Adrenal gland (tissue), 12 donors: Measurements from ENCODE around the gene DNAJC5. TPM values are rescaled to one million over a fixed set of nuclear protein-coding genes. Genes with fewer than 3 reads are reported as not detected.
"Not testable (repeated sequence)": the region's sequence is repeated elsewhere in the genome, so short reads cannot be mapped to it uniquely, and the experiment has no call there.

Experiments
- DNase-seq, 7 donors: peaks; one replicate each; pipeline ENCODE4 v3.0.0-alpha.2; 2019 to 2020
- H3K27ac ChIP-seq, 5 donors: fragments of 200-600 bp; sonication (generic) in 4 of 5; 1 replicate in 3 of 5; 2 replicates in 2 of 5; pipeline versions ENCODE4 v1.5.1 to v1.8.0; 2016 to 2020; ENCODE audit warnings: mild to moderate bottlenecking in 1 of 5
- H3K27me3 ChIP-seq: fragments of 200-600 bp; 2 replicates; pipeline ENCODE4 v1.8.0; 2021
- H3K36me3 ChIP-seq, 2 donors: fragments of 200-600 bp; replicated peaks in 1 of 2; 1 replicate in 1 of 2; 2 replicates in 1 of 2; pipeline versions ENCODE4 v1.5.1 to v1.8.0; 2018 to 2022
- H3K4me1 ChIP-seq, 2 donors: fragments of 200-600 bp; replicated peaks in 1 of 2; 1 replicate in 1 of 2; 2 replicates in 1 of 2; pipeline versions ENCODE4 v1.5.1 to v1.8.0; 2018 to 2021
- H3K4me3 ChIP-seq, 4 donors: fragments of 200-600 bp; sonication (generic) in 3 of 4; one replicate each; pipeline ENCODE4 v1.5.1; 2016 to 2018
- H3K9me3 ChIP-seq, 3 donors: fragments of 200-600 bp; sonication (generic) in 1 of 3; replicated peaks in 1 of 3; 1 replicate in 2 of 3; 2 replicates in 1 of 3; pipeline versions ENCODE4 v1.5.1 to v1.8.0; 2016 to 2021
- POLR2A ChIP-seq, 2 donors: fragments of 450-650 bp; IDR thresholded peaks; one replicate each; pipeline ENCODE4 v1.6.1; 2017; ENCODE audit warnings: antibody characterized with exemption in 2 of 2, mild to moderate bottlenecking in 2 of 2, moderate library complexity in 1 of 2
- WGBS, 4 donors: extraction: QIAGEN DNeasy Blood & Tissue Kit in 2 of 4; methylation state at CpG; one replicate each; pipeline versions ENCODE4 v1.1.5 to v1.1.7; 2013 to 2017; 5-methylcytosine and 5-hydroxymethylcytosine counted together
- intact Hi-C, 2 donors: fragments of 100-400 bp; cut with DNase I; formaldehyde crosslinking; loops; one replicate each; pipeline versions ENCODE4 v1.14.1 to v1.15.0; 2022 to 2023
- polyA plus RNA-seq, 3 donors: library from polyadenylated mRNA; stranded (reverse); fragments of 200-250 nt in 2 of 3; fragments of 350-450 nt in 1 of 3; fragmentation: Illumina TruSeq in 1 of 3; extraction: RNeasy Lipid Tissue Mini Kit (QIAGEN cat#74804) in 1 of 3; gene quantifications; one replicate each; pipeline ENCODE4 v1.2.3, GENCODE V29; 2013 to 2014
- total RNA-seq, 9 donors: library from RNA; depleted of rRNA in 4 of 9; stranded (reverse); fragments of >200 nt in 4 of 9; fragments of 120-200 nt in 1 of 9; fragmentation: NEBNext Ultra II Directional in 1 of 9; extraction: Animal tissue kit (Norgen Biotek cat#: 25700) in 1 of 9; gene quantifications; one replicate each; pipeline versions ENCODE4 v1.1.0 to v1.2.4, GENCODE V29; 2013 to 2023
- TF ChIP-seq, protein P1 (sequence below), 6 experiments: fragments of 450-650 bp in 4 of 6; fragments of 200-600 bp in 2 of 6; sonication (generic) in 1 of 6; IDR thresholded peaks; 1 replicate in 5 of 6; 2 replicates in 1 of 6; pipeline versions ENCODE4 v1.5.1 to v1.8.0; 2016 to 2021; ENCODE audit warnings: antibody characterized with exemption in 6 of 6, mild to moderate bottlenecking in 2 of 6, moderate library complexity in 1 of 6
- donor health status: healthy with polysubstance abuse.
- donor health status: Bipolar disorder and iron deficiency.
- donor health status: DM: yes; HTN: yes; CAD: no.
- donor health status: DM: no; HTN: no; CAD: no.
- donor health status: DM: no; HTN: no; CAD: no.
- donor health status: DM: yes; HTN: yes; CAD: no.

DNAJC5 gene
- total and polyA plus RNA-seq, 12 donors = 26.5 to 78.0 (median 61.4) TPM

DNA sequence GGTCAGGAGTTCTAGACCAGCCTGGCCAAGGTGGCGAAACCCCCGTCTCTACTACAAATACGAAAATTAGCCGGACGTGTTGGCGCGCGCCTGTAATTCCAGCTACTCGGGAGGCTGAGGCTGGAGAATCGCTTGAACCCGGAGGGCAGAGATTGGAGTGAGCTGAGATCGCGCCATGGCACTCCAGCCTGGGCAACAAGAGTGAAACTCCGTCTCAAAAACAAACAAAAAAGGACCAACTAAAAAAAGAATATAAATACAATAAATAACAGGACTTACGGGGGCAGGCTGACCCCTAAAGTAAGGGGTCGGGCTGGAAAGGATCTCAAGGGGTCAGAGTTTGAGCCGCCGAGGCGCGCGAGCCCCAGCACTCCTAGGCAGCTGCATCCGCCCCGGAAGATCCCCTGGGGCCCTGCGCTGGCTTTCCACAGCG, 30.4 kb upstream of the DNAJC5 start:
- no peak for TF ChIP-seq POLR2A (IDR thresholded peaks at IDR 0.05)
- TF ChIP-seq, protein P1, sequence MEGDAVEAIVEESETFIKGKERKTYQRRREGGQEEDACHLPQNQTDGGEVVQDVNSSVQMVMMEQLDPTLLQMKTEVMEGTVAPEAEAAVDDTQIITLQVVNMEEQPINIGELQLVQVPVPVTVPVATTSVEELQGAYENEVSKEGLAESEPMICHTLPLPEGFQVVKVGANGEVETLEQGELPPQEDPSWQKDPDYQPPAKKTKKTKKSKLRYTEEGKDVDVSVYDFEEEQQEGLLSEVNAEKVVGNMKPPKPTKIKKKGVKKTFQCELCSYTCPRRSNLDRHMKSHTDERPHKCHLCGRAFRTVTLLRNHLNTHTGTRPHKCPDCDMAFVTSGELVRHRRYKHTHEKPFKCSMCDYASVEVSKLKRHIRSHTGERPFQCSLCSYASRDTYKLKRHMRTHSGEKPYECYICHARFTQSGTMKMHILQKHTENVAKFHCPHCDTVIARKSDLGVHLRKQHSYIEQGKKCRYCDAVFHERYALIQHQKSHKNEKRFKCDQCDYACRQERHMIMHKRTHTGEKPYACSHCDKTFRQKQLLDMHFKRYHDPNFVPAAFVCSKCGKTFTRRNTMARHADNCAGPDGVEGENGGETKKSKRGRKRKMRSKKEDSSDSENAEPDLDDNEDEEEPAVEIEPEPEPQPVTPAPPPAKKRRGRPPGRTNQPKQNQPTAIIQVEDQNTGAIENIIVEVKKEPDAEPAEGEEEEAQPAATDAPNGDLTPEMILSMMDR (IDR thresholded peaks at IDR 0.05) = peak in 1 of 6 experiments; percentile 19
- peaks cover 0 to 30% of the 10 kb centered on the region in 2 donors for H3K36me3 ChIP-seq
- intact Hi-C loops = loop anchor here (5.0 to 10.0 kb wide), 2 partner anchors 77 to 330 kb away; partner anchors contain the start of gene PTK6 (in 1 of the 2)
- WGBS, 4 donors = 0 to 1% (median 0%) methylated on average over 21 to 25 of the region's 25 CpGs
- peak overlapping the region; percentile 75 to 98 (median 96) for H3K27ac ChIP-seq
- no peak for DNase-seq
- H3K9me3 ChIP-seq = no peaks in the 10 kb centered on the region
- peak overlapping the region in 2 of 4 donors; percentile 86 to 91 for H3K4me3 ChIP-seq
- peaks cover 4 to 23% of the 10 kb centered on the region in 2 donors for H3K4me1 ChIP-seq
- H3K27me3 ChIP-seq = no peaks in the 10 kb centered on the region

DNA sequence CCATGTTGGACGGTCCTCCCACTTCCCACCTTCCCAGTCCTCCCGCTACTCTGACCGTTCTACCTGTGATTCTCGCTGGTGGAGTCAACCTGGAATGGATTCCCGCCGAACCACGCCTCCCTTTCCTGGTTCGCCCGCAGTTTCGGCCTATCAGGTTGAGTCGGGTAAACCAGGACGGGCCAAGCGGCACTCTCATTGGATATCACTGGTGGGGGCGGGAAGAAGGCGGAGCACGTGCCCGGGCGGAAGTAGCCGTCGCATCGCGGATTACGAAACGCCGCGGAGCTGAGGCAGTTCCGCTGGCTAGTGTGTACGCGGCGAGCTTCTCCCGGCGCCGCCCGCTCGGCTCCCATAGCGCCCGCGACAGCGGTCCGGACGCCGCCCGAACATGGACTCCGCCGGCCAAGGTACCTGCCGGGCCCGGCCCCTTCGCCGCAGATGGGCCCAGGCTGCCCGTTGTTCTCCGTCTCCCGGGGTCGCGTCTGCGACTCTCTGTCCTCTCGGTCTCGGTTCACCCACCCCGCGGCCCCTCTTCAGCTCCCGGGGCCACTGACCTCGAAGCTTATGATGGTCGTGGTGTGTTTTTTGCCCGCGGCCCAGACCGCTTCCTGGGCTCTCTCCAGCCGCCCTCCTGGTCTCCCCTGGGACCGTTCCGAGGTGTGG, 29.8 kb upstream of the DNAJC5 start, which contains the start of gene TPD52L2:
TPD52L2 (plus strand) TSS at position 293 of the 663 bp plus-strand sequence; CDS start at position 389, 96 bp downstream.
- Histone ChIP-seq H3K4me3 (peak within 1 kb of the TSS; percentile 31 to 91 (median 78)), H3K9me3 (no peaks in the 10 kb centered on the region), H3K27me3 (no peaks in the 10 kb centered on the region), H3K27ac (peak within 1 kb of the TSS; percentile 90 to 98 (median 96)), H3K36me3 (peaks cover 0 to 36% of the 10 kb centered on the region in 2 donors), H3K4me1 (peaks cover 4 to 22% of the 10 kb centered on the region in 2 donors)
- 0 to 1% (median 0%) methylated on average over 3 to 68 of the region's 68 CpGs for WGBS, 4 donors
- intact Hi-C loops = loop anchor here (5.0 to 10.0 kb wide), 2 partner anchors 78 to 330 kb away; partner anchors contain the start of gene PTK6 (in 1 of the 2)
- DNase-seq = peak; percentile 98 to 100 (median 99)
- TF ChIP-seq POLR2A (IDR thresholded peaks at IDR 0.05) = peak; percentile 89 to 95
- TF ChIP-seq, protein P1 (IDR thresholded peaks at IDR 0.05) = no peak

DNA sequence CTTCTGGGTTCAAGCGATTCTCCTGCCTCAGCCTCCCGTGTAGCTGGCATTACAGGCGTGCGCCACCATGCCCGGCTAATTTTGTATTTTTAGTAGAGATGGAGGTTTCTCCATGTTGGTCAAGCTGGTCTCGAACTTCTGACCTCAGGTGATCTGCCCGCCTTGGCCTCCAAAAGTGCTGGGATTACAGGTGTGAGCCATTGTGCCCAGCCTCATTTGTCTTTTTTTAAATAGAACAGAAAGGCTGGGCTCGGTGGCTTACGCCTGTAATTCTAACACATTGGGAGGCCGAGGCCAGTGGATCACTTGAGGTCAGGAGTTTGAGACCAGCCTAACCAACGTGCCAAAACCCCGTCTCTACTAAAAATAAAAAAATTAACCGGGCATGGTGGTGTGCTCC, 27.9 kb upstream of the DNAJC5 start:
- Histone ChIP-seq H3K36me3 (peaks cover 0 to 45% of the 10 kb centered on the region in 2 donors), H3K4me1 (peaks cover 4 to 22% of the 10 kb centered on the region in 2 donors)
- H3K9me3 ChIP-seq, H3K27me3 ChIP-seq, H3K4me3 ChIP-seq, DNase-seq, H3K27ac ChIP-seq: not testable (repeated sequence)
- 91 to 95% (median 93%) methylated on average over 13 of the region's 13 CpGs for WGBS, 4 donors
- intact Hi-C loops = loop anchor here in 1 of 2 donors (10.0 kb wide), 1 partner anchor 332 kb away; the partner anchor contains the start of gene PTK6

DNA sequence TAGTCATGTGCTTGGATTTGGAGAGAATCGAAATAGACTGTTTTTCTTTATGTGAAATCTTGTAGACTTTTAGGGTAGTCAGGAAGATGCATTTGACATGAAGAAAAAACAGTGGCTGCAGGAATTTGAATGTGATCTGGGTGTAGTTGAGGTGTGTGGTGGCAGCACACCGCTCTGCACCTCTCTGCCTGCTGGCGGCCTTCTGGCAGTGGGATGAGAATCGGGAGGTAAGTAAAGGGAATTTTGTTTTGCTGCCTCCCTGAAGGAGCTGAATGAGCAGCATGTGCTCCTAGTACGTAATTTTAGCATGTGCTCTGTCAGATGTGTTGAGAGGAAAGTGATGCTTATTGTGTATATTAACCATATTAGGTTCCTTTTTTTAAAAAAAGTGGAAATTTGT, 26.7 kb upstream of the DNAJC5 start:
- no peak for DNase-seq
- Histone ChIP-seq H3K27ac (no peak overlapping the region), H3K4me3 (no peak overlapping the region), H3K27me3 (no peaks in the 10 kb centered on the region), H3K9me3 (no peaks in the 10 kb centered on the region), H3K4me1 (peaks cover 4 to 29% of the 10 kb centered on the region in 2 donors), H3K36me3 (peaks cover 0 to 51% of the 10 kb centered on the region in 2 donors)
- no peak for TF ChIP-seq POLR2A (IDR thresholded peaks at IDR 0.05)
- WGBS, 4 donors = 92 to 94% (median 92%) methylated on average over 5 of the region's 5 CpGs
- intact Hi-C loops = loop anchor here in 1 of 2 donors (10.0 kb wide), 1 partner anchor 333 kb away; the partner anchor contains the start of gene PTK6

DNA sequence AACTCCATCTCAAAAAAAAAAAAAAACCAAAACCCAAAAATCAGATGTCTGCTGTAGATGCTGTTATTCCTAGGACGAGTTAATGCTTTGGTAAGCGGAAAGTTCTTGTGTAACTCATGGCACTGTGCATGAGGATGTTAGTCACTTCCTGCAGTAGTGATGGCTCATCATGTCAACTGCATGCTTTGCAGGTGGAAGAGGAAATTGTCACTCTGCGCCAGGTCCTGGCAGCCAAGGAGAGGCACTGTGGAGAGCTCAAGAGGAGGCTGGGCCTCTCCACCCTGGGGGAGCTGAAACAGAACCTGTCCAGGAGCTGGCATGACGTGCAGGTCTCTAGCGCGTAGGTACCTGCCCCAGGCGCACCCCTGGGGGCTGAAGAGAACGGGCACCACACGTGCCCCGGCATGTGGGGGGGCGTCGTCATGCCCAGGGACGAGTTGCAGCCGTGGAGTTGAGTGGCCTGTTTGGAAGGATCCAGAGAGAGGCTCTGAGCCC, 21.4 kb upstream of the DNAJC5 start:
- intact Hi-C loops = no loop called here
- TF ChIP-seq, protein P1 (IDR thresholded peaks at IDR 0.05) = no peak
- TF ChIP-seq POLR2A (IDR thresholded peaks at IDR 0.05) = peak in 1 of 2 donors; percentile 37

DNA sequence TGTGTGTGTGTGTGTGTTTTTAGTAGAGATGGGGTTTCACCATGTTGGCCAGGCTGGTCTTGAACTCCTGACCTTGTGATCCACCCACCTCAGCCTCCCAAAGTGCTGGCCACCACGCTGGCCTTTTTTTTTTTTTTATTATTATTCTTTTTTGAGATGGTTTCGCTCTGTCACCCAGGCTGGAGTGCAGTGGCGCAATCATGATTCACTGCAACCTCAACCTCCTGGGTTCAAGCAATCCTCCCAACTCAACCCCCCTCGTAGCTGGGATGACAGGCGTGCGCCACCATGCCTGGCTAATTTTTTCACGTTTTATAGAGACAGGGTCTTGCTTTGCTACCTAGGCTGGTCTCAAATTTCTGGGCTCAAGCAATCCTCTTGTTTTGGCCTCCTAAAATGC, 20.7 kb upstream of the DNAJC5 start:
- H3K27ac ChIP-seq = peak overlapping the region in 1 of 5 donors; percentile 91
- H3K4me1 ChIP-seq, H3K27me3 ChIP-seq, H3K4me3 ChIP-seq, intact Hi-C loops, DNase-seq, H3K9me3 ChIP-seq: not testable (repeated sequence)
- 75 to 93% (median 78%) methylated on average over 7 of the region's 7 CpGs for WGBS, 4 donors
- H3K36me3 ChIP-seq = peaks cover 0 to 98% of the 10 kb centered on the region in 2 donors

More for the DNA sequence above, 21.4 kb upstream of the DNAJC5 start:
- 66 to 73% (median 69%) methylated on average over 10 to 14 of the region's 14 CpGs for WGBS, 4 donors
- peak in 6 of 7 donors; percentile 44 to 82 (median 66) for DNase-seq
- H3K4me3 ChIP-seq = no peak overlapping the region
- peaks cover 0 to 98% of the 10 kb centered on the region in 2 donors for H3K36me3 ChIP-seq
- H3K9me3 ChIP-seq = no peaks in the 10 kb centered on the region
- peaks cover 0 to 10% of the 10 kb centered on the region in 2 donors for H3K4me1 ChIP-seq
- peak overlapping the region; percentile 45 to 92 (median 66) for H3K27ac ChIP-seq
- no peaks in the 10 kb centered on the region for H3K27me3 ChIP-seq
